ENCODE results near the gene AHCY.
A peak's percentile ranks its signal among the peaks of the same experiment; 100 is the strongest.
"Not testable (repeated sequence)": the region's sequence is repeated elsewhere in the genome, so short reads cannot be mapped to it uniquely, and the experiment has no call there.

AHCY gene

GRCh38 chr20:34296468-34296867 lies 6.7 kb downstream of the AHCY start:
- no peak for DNase-seq (ENCODE audit: low spot score)

DNA sequence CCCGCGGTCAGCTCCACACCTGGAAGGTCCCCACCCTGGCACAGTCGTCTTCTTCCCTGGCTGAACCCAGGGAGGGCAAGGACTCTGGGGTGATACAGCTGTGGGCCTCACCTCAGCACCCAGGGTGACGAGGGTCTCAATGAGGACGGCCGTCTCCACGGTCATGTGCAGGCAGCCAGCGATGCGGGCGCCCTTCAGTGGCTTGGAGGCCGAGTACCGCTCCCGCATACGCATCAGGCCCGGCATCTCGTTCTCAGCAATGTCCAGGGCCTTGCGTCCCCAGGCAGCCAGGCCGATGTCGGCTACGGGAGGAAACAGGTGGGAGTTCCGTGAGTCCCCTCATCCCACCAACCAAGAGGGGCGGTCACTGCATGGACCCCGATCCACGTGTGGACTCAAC lies 7.9 kb downstream of the AHCY start:
- DNase-seq (ENCODE audit: low spot score) = no peak

DNA sequence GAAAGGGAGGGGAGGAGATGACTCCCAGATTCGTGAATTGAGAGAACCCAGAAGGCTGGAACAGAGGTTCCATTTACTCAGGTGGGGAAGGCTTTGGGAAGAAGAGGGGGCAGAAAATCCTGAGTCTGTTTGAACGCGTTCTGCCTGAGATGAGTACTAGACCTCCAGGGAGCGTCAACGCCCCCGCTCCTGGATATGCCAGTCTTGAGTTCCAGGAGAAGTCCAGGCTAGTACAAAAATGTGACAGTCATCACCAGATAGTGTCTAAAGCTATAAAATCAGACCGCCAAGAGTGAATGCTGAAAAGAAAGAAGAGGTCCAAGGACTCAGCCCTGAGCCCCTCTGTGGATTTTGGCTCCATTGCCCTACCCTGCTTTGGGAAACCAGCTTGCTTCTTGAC lies 8.6 kb downstream of the AHCY start:
- DNase-seq (ENCODE audit: low spot score) = no peak

GRCh38 chr20:34293589-34293988 lies 9.6 kb downstream of the AHCY start:
- DNase-seq (ENCODE audit: low spot score) = no peak

GRCh38 chr20:34293119-34293518 lies 10.0 kb downstream of the AHCY start:
- DNase-seq (ENCODE audit: low spot score) = no peak

DNA sequence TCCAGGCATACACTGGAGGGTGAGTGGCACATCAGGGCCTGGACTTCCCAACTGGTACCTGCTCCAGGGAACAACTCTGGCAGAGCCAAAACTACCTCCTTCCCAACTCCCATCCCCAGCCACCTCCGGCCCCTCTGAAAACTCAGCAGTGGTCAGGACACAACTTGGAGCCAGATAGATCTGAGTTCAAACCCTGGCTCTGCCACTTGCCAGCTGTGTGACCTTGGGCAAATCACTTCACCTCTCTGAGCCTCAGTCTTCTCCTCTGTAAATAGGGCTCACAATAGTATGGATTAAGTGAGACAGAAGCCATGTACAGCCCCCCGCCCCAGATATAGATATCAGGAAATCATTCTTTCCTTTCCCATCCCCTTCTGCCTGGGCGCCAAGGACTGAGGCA lies 10.7 kb downstream of the AHCY start:
- DNase-seq (ENCODE audit: low spot score) = no peak

DNA sequence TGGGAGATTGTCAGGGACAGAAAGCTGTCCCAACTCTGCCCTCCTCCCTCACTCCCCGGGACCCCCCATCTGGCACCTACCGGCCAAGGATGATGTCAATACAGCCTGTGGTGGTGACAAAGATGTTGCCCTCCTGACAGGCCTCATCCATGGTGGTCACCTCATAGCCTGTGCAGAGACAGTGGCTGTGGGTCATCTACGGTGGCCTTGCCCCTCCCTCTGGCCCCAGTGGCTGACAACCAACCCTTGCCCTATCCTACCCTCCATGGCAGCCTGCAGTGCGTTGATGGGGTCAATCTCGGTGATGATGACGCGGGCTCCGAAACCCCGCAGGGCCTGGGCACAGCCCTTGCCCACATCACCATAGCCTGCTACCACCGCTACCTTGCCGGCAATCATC lies 12.7 kb downstream of the AHCY start:
- no peak for DNase-seq (ENCODE audit: low spot score)

- not testable (repeated sequence) for DNase-seq (ENCODE audit: low spot score)
These were observed 15.7 kb downstream of the AHCY start for GRCh38 chr20:34287500-34287899.

DNA sequence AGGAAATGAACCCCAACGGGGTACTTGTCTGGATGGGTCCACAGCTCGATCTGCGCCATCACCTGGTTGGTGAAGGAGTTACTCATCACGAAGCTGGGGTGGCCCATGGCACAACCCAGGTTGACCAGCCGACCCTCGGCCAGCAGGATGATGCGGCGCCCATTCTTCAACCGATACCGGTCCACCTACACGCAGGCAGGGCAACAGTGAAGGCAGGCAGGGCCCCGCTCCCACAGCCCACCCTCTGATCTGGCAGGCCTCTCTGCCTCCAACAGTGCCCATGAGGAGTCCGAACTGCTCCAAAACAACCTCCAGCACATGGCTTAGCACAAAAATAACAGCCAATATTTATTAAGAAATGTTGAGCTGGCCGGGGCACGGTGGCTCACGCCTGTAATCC lies 17.7 kb downstream of the AHCY start:
- DNase-seq (ENCODE audit: low spot score) = no peak

DNA sequence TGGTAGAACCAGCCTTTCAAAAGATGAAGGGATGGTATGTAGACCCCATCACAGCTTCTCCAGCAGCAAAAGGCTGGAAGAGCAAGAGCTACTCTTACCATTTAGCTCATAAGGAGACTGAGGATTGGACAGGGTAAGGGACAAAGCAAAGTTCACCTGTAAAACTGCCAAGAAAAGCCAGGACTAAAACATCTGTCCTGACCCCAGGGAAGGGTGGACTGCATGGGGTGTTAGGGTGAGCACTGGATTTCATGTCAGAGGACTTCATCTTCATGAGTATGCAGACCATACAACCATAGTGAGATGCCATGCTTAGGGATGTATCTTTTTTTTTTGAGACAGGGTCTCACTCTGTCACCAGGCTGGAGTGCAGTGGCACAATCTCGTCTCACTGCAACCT lies 19.3 kb downstream of the AHCY start:
- no peak for DNase-seq (ENCODE audit: low spot score)

GRCh38 chr20:34282041-34282440 lies 21.1 kb downstream of the AHCY start:
- no peak for DNase-seq (ENCODE audit: low spot score)

DNA sequence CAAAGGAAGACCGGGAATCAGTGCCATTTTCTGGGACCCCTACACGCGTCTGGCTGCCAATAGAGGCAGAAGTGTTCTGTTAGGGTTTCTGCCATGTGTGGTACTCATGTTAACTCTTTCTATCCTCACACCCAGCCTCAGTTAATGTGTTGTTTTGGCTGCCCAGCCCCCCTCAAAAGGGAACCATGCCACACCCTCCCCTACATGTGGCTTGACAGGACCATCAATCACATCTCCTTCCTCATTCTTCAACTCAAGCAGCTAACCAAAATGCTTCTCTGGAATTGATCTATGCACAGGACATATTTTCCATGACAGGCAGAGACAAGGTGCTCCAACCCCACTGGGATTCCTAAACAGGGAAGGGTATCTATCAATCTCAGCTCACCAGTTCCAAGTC lies 22.0 kb downstream of the AHCY start:
- no peak for DNase-seq (ENCODE audit: low spot score)

- DNase-seq (ENCODE audit: low spot score) = no peak
These were observed 28.5 kb downstream of the AHCY start for GRCh38 chr20:34274694-34275093.

DNA sequence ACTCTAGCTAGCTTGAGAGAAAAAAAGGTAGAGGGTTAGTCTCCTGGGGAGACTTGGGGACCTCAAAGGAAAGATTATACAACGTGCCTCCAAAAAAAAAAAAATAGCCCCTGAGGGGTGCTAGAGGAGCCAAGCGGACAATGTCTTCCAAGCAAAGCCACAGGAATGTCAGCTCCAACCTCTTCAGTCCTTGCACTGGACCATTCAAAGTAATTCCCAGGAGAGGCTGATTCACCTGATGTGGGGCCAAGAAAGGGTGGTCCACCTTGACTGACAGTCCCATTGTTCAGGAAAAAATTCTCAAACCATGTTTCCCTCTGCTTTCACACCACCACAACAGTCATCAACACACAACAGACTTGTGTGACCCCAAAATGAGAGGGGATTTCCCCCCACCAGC lies 31.2 kb downstream of the AHCY start:
- peak; percentile 76 for DNase-seq (ENCODE audit: low spot score)

- no peak for DNase-seq (ENCODE audit: low spot score)
These were observed 33.0 kb downstream of the AHCY start for GRCh38 chr20:34269996-34270627.

- DNase-seq (ENCODE audit: low spot score) = no peak
These were observed 34.1 kb downstream of the AHCY start for GRCh38 chr20:34268851-34269636.

DNA sequence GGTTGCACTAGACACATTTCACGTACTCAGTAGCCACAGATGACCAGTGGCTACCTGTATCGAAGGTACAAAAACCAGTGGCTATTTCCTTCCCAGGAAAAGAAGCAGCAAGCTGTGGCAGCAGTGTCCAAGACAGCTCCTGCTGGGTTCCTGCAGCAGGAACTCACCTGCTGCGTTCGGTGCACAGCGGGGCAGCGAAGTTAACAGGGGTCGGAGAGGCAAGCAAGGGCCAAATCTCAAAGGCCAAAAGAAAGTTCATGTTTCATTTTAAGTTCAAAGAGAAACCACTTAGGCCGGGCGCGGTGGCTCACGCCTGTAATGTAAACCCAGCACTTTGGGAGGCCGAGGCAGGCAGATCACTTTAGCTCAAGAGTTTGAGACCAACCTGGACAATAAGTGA lies 35.0 kb downstream of the AHCY start:
- DNase-seq (ENCODE audit: low spot score) = no peak

GRCh38 chr20:34264141-34264540 lies 39.0 kb downstream of the AHCY start:
- no peak for DNase-seq (ENCODE audit: low spot score)

DNA sequence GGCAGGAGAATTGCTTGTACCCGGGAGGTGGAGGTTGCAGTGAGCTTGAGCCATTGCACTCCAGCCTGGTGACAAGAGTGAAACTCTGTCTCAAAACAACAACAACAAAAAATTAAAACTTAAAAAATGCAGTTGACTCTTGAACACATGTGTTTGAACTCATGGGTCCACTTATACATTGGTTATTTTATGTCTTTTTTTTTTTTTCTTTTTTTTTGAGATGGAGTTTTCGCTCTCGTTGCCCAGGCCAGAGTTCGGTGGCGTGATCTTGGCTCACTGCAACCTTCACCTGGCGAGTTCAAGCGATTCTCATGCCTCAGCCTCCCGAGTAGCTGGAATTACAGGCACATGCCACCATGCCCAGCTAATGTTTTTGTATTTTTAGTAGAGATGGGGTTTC lies 39.7 kb downstream of the AHCY start:
- DNase-seq (ENCODE audit: low spot score) = not testable (repeated sequence)

DNA sequence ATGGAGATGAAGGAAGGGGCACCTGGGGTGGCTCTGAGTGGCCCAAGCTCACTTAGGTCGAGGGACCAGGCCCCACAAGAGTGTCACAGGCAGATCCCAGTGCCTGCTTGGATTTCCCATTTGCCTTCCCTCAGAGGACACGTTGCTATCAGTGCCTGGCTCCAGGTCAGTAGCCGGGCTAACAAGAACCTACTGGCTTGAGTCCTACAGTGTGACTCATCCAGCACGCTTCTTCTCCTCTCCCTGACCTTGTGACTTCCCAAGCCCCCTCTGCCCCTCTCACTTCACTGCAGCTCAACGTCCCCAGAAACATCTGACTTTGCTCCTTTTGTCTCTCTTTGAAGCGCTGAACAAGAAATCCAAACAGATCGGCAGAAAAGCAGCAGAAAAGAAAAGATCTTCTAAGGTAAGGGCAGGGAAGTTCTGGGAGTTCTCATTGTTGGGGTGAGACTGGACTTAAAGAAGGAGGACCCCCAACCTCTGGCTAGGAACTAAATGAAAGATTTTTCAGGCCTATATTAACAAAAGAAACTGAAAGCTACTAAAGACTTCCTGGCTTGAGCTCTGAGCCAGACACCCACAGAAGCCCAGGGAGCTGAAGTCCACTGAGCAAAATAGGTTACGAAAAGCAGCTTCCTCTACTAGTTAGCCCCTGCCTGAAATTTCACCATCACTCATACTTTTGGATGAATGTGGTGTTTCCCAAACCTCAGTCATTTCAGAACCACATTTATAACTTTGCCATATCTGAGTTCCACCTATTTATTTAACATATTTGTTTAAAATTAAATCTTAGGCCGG lies 40.5 kb downstream of the AHCY start:
- no peak for DNase-seq (ENCODE audit: low spot score)

GRCh38 chr20:34260208-34260942 lies 42.8 kb downstream of the AHCY start:
- DNase-seq (ENCODE audit: low spot score) = no peak

GRCh38 chr20:34256629-34257124 lies 46.5 kb downstream of the AHCY start:
- no peak for DNase-seq (ENCODE audit: low spot score)
